HepG2 (cell line): ENCODE measurements around the gene RDM1.

Experiments
- BHLHE40 ChIP-seq: IDR thresholded peaks from 2 replicates; pipeline ENCODE4 v1.6.1; 2011; ENCODE audit warnings: low read length, improper control_type of control experiment
- NFRKB ChIP-seq: fragments of 450-650 bp; IDR thresholded peaks from 2 replicates; pipeline ENCODE4 v1.6.1; 2017
- TF ChIP-seq, protein P1 (sequence below), 2 experiments: sonication (generic) in 1 of 2; formaldehyde crosslinking in 1 of 2; IDR thresholded peaks; 2 replicates each; pipeline versions ENCODE4 v1.5.1 to v1.6.1; 2011 to 2020; ENCODE audit warnings: borderline replicate concordance in 1 of 2, low read depth in 1 of 2, low read length in 1 of 2, mild to moderate bottlenecking in 1 of 2, missing genetic modification reagents in 1 of 2, moderate library complexity in 1 of 2

DNA sequence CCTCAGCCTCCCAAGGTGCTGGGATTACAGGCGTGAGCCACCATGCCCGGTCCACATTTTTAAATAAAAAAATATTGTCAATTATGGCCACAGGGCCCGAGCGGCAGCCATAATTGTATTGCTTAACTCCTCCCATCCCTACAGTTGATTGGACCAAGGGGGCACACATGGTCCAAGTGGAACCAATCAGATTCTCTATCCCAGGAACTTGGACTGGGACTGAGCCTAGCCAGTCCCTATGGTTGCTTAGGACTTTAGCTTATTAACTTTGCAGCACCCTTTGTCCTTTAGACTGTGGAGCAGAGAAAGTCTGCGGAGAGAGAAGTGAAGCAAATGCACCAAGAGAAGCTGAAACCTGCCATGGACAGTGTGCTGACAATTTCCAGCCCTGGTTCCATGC is 5.5 kb upstream of the RDM1 start:
- no peak for TF ChIP-seq BHLHE40
- TF ChIP-seq NFRKB, result no peak
- TF ChIP-seq, protein P1, sequence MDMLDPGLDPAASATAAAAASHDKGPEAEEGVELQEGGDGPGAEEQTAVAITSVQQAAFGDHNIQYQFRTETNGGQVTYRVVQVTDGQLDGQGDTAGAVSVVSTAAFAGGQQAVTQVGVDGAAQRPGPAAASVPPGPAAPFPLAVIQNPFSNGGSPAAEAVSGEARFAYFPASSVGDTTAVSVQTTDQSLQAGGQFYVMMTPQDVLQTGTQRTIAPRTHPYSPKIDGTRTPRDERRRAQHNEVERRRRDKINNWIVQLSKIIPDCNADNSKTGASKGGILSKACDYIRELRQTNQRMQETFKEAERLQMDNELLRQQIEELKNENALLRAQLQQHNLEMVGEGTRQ (IDR thresholded peaks at IDR 0.05; ENCODE audit: low read depth, low read length), result no peak
- TF ChIP-seq, protein P1 (CRISPR knock-in tag; IDR thresholded peaks at IDR 0.05; ENCODE audit: borderline replicate concordance), result no peak
